ENCODE results near the gene ALAS1. TPM values are rescaled to one million over a fixed set of nuclear protein-coding genes. Genes with fewer than 3 reads are reported as not detected.

The ALAS1 gene
- total and polyA plus RNA-seq, 9 donors, result 16.1 to 70.1 (median 25.8) TPM

DNA sequence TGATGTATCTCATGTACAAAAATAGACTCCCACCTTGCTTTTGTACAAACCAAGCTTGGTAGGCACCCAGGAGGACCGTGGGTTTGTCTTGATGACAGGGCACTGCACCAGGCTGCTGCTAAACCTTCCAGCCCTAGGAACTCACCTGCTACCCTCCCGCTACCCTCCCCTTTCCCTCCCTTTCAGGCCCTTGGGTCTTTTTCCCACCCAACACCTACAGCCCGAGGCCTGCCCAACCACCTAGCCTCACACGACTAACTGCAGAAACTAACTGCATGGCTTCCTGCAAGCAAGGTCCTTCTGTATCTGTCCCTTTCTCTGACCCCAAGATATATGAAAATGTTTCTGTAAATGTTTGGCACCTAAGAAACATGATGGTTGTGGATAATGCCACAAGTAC is 58.7 kb downstream of the ALAS1 start:
- Histone ChIP-seq H3K36me3 (no peaks in the 10 kb centered on the region), H3K4me3 (no peak overlapping the region), H3K27ac (no peak overlapping the region), H3K9me3 (no peaks in the 10 kb centered on the region), H3K4me1 (ENCODE audit: insufficient read depth) (no peaks in the 10 kb centered on the region), H3K27me3 (no peaks in the 10 kb centered on the region)
- 75 to 82% (median 81%) methylated on average over 4 of the region's 4 CpGs for WGBS, 3 donors
- intact Hi-C loops (cut with DNase I), result no loop called here
- no peak for DNase-seq
- TF ChIP-seq POLR2A (IDR thresholded peaks at IDR 0.05), result no peak
- no peak for TF ChIP-seq EP300 (IDR thresholded peaks at IDR 0.05)
- TF ChIP-seq, protein P1, sequence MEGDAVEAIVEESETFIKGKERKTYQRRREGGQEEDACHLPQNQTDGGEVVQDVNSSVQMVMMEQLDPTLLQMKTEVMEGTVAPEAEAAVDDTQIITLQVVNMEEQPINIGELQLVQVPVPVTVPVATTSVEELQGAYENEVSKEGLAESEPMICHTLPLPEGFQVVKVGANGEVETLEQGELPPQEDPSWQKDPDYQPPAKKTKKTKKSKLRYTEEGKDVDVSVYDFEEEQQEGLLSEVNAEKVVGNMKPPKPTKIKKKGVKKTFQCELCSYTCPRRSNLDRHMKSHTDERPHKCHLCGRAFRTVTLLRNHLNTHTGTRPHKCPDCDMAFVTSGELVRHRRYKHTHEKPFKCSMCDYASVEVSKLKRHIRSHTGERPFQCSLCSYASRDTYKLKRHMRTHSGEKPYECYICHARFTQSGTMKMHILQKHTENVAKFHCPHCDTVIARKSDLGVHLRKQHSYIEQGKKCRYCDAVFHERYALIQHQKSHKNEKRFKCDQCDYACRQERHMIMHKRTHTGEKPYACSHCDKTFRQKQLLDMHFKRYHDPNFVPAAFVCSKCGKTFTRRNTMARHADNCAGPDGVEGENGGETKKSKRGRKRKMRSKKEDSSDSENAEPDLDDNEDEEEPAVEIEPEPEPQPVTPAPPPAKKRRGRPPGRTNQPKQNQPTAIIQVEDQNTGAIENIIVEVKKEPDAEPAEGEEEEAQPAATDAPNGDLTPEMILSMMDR (IDR thresholded peaks at IDR 0.05), result no peak

DNA sequence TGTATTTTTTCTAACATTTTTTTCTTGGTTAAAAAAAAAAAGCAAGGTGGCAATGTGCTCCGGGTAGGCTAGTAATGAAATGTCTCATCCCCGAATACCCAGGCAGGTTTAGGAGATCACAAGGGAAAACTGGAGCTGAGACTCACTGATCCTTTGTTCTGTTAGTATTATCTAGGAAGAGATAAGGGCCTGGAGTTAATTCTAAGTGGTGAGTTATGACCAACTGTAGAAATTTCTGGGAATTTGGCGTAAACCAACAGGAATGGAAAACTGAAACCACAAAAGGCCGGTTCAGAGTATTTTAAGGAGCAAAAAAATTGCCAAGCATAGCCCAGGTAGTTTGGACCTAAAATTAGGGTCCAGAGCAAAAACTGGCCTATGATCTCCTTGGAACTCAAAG is 60.0 kb downstream of the ALAS1 start:
- H3K27me3 ChIP-seq, result no peaks in the 10 kb centered on the region
- intact Hi-C loops (cut with DNase I), result no loop called here
- no peaks in the 10 kb centered on the region for H3K9me3 ChIP-seq
- H3K4me3 ChIP-seq, result no peak overlapping the region
- no peaks in the 10 kb centered on the region for H3K36me3 ChIP-seq
- H3K4me1 ChIP-seq (ENCODE audit: insufficient read depth), result no peaks in the 10 kb centered on the region
- DNase-seq, result no peak
- H3K27ac ChIP-seq, result no peak overlapping the region
- TF ChIP-seq EP300 (IDR thresholded peaks at IDR 0.05), result no peak
- TF ChIP-seq POLR2A (IDR thresholded peaks at IDR 0.05), result no peak
- TF ChIP-seq, protein P1 (IDR thresholded peaks at IDR 0.05), result no peak
- WGBS, 3 donors, result 66 to 78% (median 75%) methylated on average over 4 of the region's 4 CpGs

DNA sequence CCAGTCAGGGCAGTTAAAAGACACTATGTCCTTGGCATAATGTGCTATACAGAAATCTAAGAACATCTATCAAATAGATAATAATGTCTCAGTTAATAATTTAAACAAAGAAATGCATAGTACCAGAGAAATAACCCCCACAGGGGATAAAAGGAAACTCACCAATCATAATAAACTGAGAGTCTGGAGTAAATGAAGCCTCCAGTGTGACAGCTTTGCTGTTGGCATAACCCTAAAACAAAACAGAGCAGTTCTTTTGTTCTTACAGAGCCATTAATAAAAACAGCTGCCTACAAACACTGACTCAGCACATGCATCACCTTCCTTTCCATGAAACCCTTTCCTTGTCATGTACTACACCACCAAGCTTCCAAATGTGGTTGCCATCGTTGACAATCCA is 61.1 kb downstream of the ALAS1 start:
- Histone ChIP-seq H3K9me3 (no peaks in the 10 kb centered on the region), H3K4me3 (no peak overlapping the region), H3K27ac (no peak overlapping the region), H3K4me1 (ENCODE audit: insufficient read depth) (no peaks in the 10 kb centered on the region), H3K27me3 (no peaks in the 10 kb centered on the region), H3K36me3 (no peaks in the 10 kb centered on the region)
- 68 to 85% (median 70%) methylated on average over 1 of the region's 1 CpG for WGBS, 3 donors
- TF ChIP-seq EP300 (IDR thresholded peaks at IDR 0.05) (no peak), POLR2A (IDR thresholded peaks at IDR 0.05) (no peak)
- TF ChIP-seq, protein P1 (IDR thresholded peaks at IDR 0.05), result no peak
- intact Hi-C loops (cut with DNase I), result no loop called here
- no peak for DNase-seq

- H3K27ac ChIP-seq, result no peak overlapping the region
- intact Hi-C loops (cut with DNase I), result no loop called here
- 85 to 87% (median 86%) methylated on average over 4 of the region's 4 CpGs for WGBS, 3 donors
Observed at GRCh38 chr3:52259448-52259847, 61.5 kb downstream of the ALAS1 start.

More at GRCh38 chr3:52259448-52259847, 61.5 kb downstream of the ALAS1 start:
- no peaks in the 10 kb centered on the region for H3K27me3 ChIP-seq
- DNase-seq, result no peak
- H3K4me1 ChIP-seq (ENCODE audit: insufficient read depth), result no peaks in the 10 kb centered on the region
- no peaks in the 10 kb centered on the region for H3K9me3 ChIP-seq
- no peaks in the 10 kb centered on the region for H3K36me3 ChIP-seq
- H3K4me3 ChIP-seq, result no peak overlapping the region
- TF ChIP-seq EP300 (IDR thresholded peaks at IDR 0.05) (no peak), POLR2A (IDR thresholded peaks at IDR 0.05) (no peak)
- TF ChIP-seq, protein P1 (IDR thresholded peaks at IDR 0.05), result no peak

All from ovary (tissue), 9 donors.